Prostate gland (tissue), 2 donors: ENCODE results near the gene RTN4RL1. TPM values are rescaled to one million over a fixed set of nuclear protein-coding genes. Genes with fewer than 3 reads are reported as not detected.

ENCODE experiments used
- DNase-seq: peaks from one replicate; pipeline ENCODE4 v3.0.0-alpha.2; 2019; ENCODE audit warnings: low spot score
- H3K27ac ChIP-seq, 2 donors: fragments of 200-600 bp; sonication (generic); 2 replicates each; pipeline ENCODE4 v1.5.1; 2017 to 2019
- H3K27me3 ChIP-seq: fragments of 200-600 bp; sonication (generic); replicated peaks from 2 replicates; pipeline ENCODE4 v1.5.1; 2019; ENCODE audit not compliant: insufficient read depth
- H3K36me3 ChIP-seq, 2 donors: fragments of 200-600 bp; sonication (generic); 1 replicate in 1 of 2; 2 replicates in 1 of 2; pipeline versions ENCODE4 v1.5.1 to v1.8.1; 2017 to 2019
- H3K4me1 ChIP-seq: fragments of 200-600 bp; sonication (generic); replicated peaks from 2 replicates; pipeline ENCODE4 v1.5.1; 2019
- H3K4me3 ChIP-seq, 2 donors: fragments of 200-600 bp; sonication (generic); 2 replicates each; pipeline ENCODE4 v1.5.1; 2017 to 2019
- H3K9me3 ChIP-seq: fragments of 200-600 bp; sonication (generic); 2 replicates; pipeline ENCODE4 v1.5.1; 2017
- POLR2A ChIP-seq: fragments of 450-650 bp; IDR thresholded peaks from one replicate; pipeline ENCODE4 v1.6.1; 2016; ENCODE audit warnings: antibody characterized with exemption, mild to moderate bottlenecking
- POLR2AphosphoS5 ChIP-seq: sonication (generic); formaldehyde crosslinking; IDR thresholded peaks from one replicate; pipeline ENCODE4 v1.6.1; 2017; ENCODE audit warnings: antibody characterized with exemption
- WGBS: methylation state at CpG from one replicate; pipeline ENCODE4 v1.1.5; 2018; 5-methylcytosine and 5-hydroxymethylcytosine counted together
- intact Hi-C: fragments of 100-400 bp; cut with DNase I; formaldehyde crosslinking; loops from one replicate; pipeline ENCODE4 v1.14.2; 2022
- total RNA-seq, 2 donors: library from RNA; depleted of rRNA; stranded (reverse); fragments of >200 nt; gene quantifications; one replicate each; pipeline ENCODE4 v1.1.0, GENCODE V29; 2016
- TF ChIP-seq, protein P1 (sequence below), 4 experiments: fragments of 200-600 bp in 2 of 4; fragments of 450-650 bp in 2 of 4; sonication (generic) in 2 of 4; IDR thresholded peaks; 1 replicate in 3 of 4; 2 replicates in 1 of 4; pipeline ENCODE4 v1.5.1; 2016 to 2019; ENCODE audit warnings: antibody characterized with exemption in 4 of 4, mild to moderate bottlenecking in 2 of 4, moderate library complexity in 2 of 4

The RTN4RL1 gene
- total RNA-seq, 2 donors from 2014 or later: 8.3 to 21.5 TPM

DNA sequence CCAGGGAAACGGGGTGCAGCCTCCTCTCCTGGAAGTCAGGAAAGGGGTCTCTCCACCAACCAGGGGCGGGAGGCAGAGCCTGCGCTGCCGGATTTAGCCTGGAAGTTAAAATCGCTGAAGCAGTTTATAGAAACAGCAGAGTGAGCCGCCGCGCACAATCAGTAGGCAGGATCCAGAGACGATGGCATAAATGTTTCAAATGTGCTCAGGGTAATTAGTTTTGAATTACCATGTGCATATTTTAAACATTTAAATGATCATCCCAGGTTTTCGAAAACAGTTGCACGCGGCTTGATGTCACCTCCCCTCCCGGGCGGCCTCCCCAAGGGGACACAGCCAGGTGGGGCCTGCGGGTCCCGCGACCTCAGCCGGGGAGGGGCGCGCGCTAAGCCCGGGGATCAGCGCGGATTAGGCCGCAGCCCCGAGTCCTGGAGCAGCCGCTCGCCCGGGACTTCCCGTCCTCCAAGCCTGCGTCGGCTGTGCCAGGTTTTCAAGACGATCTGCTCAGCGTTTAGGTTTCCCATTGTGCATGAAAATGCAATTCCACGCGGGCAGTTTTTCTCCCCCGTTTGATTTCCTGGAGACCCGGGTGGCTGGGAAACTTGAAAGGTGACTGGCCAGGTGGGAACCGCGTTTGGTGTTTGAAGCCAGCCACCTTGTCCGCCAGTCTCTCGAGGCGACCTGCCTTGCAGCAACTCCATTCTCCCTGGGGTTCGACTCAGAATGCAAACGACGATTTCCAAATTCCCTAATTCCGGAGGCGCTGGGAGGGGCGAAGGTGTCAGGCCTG lies 117.0 kb downstream of the RTN4RL1 start:
- no peak overlapping the region for H3K4me3 ChIP-seq

DNA sequence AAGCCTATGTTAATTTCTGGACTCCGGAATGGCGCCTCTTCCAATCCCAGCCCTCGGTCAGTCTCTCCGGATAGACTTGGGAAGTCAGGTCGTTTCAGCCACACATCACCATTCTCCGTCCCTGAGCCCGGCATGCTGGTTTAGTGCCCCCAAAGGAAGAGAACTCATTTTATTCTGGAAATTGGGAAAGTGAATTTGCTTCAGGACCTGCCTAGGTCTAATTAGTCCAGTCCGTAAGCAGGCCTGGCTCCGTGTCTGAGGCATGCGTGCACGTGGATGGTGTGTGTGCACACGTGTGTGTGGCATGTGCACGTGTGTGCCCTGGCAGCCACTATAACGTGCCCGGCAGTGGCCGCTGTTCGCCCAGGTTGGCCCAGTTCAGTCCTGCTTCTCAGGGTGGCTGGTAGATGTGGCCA lies 117.9 kb downstream of the RTN4RL1 start:
- WGBS: 79% methylated on average over 17 of the region's 17 CpGs
- no peaks in the 10 kb centered on the region for H3K4me1 ChIP-seq
- no peaks in the 10 kb centered on the region for H3K27me3 ChIP-seq
- no peak for DNase-seq
- intact Hi-C loops: loop anchor here (5.0 kb wide), 1 partner anchor 135 kb away; the partner anchor contains the start of gene OVCA2
- TF ChIP-seq, protein P1, sequence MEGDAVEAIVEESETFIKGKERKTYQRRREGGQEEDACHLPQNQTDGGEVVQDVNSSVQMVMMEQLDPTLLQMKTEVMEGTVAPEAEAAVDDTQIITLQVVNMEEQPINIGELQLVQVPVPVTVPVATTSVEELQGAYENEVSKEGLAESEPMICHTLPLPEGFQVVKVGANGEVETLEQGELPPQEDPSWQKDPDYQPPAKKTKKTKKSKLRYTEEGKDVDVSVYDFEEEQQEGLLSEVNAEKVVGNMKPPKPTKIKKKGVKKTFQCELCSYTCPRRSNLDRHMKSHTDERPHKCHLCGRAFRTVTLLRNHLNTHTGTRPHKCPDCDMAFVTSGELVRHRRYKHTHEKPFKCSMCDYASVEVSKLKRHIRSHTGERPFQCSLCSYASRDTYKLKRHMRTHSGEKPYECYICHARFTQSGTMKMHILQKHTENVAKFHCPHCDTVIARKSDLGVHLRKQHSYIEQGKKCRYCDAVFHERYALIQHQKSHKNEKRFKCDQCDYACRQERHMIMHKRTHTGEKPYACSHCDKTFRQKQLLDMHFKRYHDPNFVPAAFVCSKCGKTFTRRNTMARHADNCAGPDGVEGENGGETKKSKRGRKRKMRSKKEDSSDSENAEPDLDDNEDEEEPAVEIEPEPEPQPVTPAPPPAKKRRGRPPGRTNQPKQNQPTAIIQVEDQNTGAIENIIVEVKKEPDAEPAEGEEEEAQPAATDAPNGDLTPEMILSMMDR (IDR thresholded peaks at IDR 0.05): no peak
- no peak for TF ChIP-seq POLR2A
- TF ChIP-seq POLR2AphosphoS5: no peak
- no peaks in the 10 kb centered on the region for H3K36me3 ChIP-seq
- H3K27ac ChIP-seq: no peak overlapping the region
- no peak overlapping the region for H3K4me3 ChIP-seq
- no peaks in the 10 kb centered on the region for H3K9me3 ChIP-seq

More for the DNA sequence above, 117.0 kb downstream of the RTN4RL1 start:
- H3K9me3 ChIP-seq: no peaks in the 10 kb centered on the region
- no peaks in the 10 kb centered on the region for H3K4me1 ChIP-seq
- H3K36me3 ChIP-seq: no peaks in the 10 kb centered on the region
- H3K27me3 ChIP-seq: no peaks in the 10 kb centered on the region
- no peak for DNase-seq
- H3K27ac ChIP-seq: no peak overlapping the region
- WGBS: 11% methylated on average over 48 of the region's 49 CpGs
- intact Hi-C loops: loop anchor here (1.0 to 5.0 kb wide), 2 partner anchors 118 to 134 kb away; partner anchors contain the start of gene OVCA2
- TF ChIP-seq POLR2AphosphoS5: no peak
- TF ChIP-seq, protein P1 (IDR thresholded peaks at IDR 0.05): no peak

DNA sequence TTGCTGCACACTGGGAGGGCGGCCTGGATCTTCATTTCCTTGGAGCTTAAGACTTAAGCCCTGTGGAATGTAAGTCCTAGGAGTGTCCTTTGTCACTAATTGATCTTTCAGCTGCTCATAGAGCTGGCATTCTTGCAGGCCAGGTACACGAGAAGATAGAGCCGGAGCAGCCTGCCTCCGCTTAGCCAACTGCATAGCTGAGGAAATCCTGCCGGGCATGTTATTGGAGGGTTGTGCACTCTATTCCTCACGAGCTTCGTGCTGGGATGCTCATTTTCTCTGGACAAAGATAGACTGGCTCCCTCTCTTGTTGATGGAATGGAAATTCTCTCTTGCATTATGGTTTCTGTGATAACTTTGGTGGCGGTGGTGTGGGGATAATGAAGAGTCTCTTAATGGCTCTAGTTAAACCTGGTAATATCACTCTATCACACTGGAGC lies 118.5 kb downstream of the RTN4RL1 start:
- TF ChIP-seq POLR2AphosphoS5 (no peak), POLR2A (no peak)
- TF ChIP-seq, protein P1 (IDR thresholded peaks at IDR 0.05): no peak
- Histone ChIP-seq H3K27ac (no peak overlapping the region), H3K36me3 (no peaks in the 10 kb centered on the region), H3K4me3 (no peak overlapping the region), H3K4me1 (no peaks in the 10 kb centered on the region), H3K27me3 (no peaks in the 10 kb centered on the region), H3K9me3 (no peaks in the 10 kb centered on the region)
- no peak for DNase-seq
- 71% methylated on average over 8 of the region's 8 CpGs for WGBS
- intact Hi-C loops: loop anchor here (5.0 kb wide), 1 partner anchor 136 kb away; the partner anchor contains the start of gene OVCA2

DNA sequence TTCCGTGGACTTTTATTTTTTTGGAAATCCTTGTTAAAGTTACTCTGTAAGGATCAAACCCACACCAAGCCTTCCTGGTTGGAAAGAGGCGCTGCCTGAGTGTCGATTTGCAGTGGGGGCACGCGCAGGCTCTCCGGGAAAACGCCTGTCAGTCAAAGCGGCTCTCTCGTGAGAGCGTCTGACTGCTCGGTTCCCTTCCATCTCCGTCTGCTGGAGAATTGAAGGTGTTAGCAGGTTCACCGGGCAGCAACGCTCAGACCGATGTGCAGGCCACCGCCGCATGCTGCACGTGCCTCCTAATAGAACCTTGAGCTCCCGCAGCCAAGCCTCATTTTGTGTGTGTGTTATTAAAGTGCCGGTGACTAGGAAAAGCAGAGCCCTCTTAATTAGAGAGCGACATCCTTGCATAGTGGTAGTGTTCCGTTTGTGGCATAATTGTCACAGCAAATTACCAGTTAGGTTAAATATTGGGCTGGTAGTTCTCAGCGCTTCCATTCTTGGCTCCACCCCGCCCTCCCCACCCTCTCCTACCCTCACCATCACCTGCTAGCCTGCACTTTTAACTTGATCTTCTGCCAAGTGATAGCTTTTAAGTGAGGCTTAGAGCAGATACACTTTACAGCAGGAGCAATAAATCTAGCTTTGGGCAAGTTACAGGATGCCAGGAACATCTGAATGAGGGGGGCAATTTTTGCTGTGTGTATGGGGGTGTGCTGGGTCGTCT lies 119.8 kb downstream of the RTN4RL1 start:
- Histone ChIP-seq H3K36me3 (no peaks in the 10 kb centered on the region), H3K27ac (no peak overlapping the region), H3K4me1 (no peaks in the 10 kb centered on the region), H3K27me3 (no peaks in the 10 kb centered on the region), H3K9me3 (no peaks in the 10 kb centered on the region), H3K4me3 (no peak overlapping the region)
- no peak for TF ChIP-seq POLR2AphosphoS5
- TF ChIP-seq POLR2A: no peak
- TF ChIP-seq, protein P1 (IDR thresholded peaks at IDR 0.05): no peak
- no peak for DNase-seq
- 14% methylated on average over 25 of the region's 25 CpGs for WGBS
- intact Hi-C loops: loop anchor here (5.0 kb wide), 1 partner anchor 137 kb away; the partner anchor contains the start of gene OVCA2
